Endothelial cell of umbilical vein (primary cell): ENCODE measurements around the gene PRKG1. TPM values are rescaled to one million over a fixed set of nuclear protein-coding genes. Genes with fewer than 3 reads are reported as not detected.

ENCODE experiments used
- BruUV-seq: library from RNA; stranded (reverse); fragments of 400-500 nt; replicated peaks from 2 replicates; lab custom pipeline; 2021; lab: Mats Ljungman, UMichigan
- CTCF ChIA-PET: fragments of 300-600, 350-600 bp; sonication (Branson Sonifier 250); formaldehyde crosslinking; loops from one replicate; lab custom pipeline; 2021; ENCODE audit warnings: antibody characterized with exemption, inconsistent platforms; lab: Charles Lee
- POLR2A ChIA-PET: fragments of 300-600, 350-600 bp; sonication (Branson Sonifier 250); formaldehyde crosslinking; loops from one replicate; lab custom pipeline; 2021; ENCODE audit warnings: antibody characterized with exemption, inconsistent platforms; lab: Charles Lee
- DNase-seq: peaks from one replicate; pipeline ENCODE4 v3.0.0-alpha.2; 2011; ENCODE audit warnings: low read depth, low spot score
- FAIRE-seq: peaks from 2 replicates; lab custom pipeline; 2011; peaks lifted over from hg19 to GRCh38; lab: Jason Lieb, UNC
- H2AFZ ChIP-seq: 2 replicates; pipeline ENCODE4 v1.6.0; 2012; ENCODE audit warnings: low read depth, low read length, control low read depth, inconsistent platforms
- H3K27ac ChIP-seq: 2 replicates; pipeline ENCODE4 v1.5.1; 2011; ENCODE audit warnings: low read depth, mild to moderate bottlenecking, control low read depth, low read length, moderate library complexity; ENCODE audit not compliant: insufficient read depth
- H3K27me3 ChIP-seq, 2 experiments: 2 replicates each; pipeline versions ENCODE4 v1.6.0 to v1.6.1; 2011; ENCODE audit warnings: low read length in 2 of 2, mixed read lengths in 1 of 2; ENCODE audit not compliant: control insufficient read depth in 2 of 2, insufficient read depth in 2 of 2
- H3K36me3 ChIP-seq, 2 experiments: 2 replicates in 1 of 2; 3 replicates in 1 of 2; pipeline ENCODE4 v1.5.1; 2011; ENCODE audit warnings: low read length in 2 of 2, mild to moderate bottlenecking in 1 of 2, moderate library complexity in 1 of 2; ENCODE audit not compliant: control insufficient read depth in 2 of 2, insufficient read depth in 2 of 2; ENCODE audit errors: extremely low read depth in 1 of 2
- H3K4me1 ChIP-seq: 3 replicates; pipeline ENCODE4 v1.5.1; 2011; ENCODE audit warnings: mild to moderate bottlenecking, low read length; ENCODE audit not compliant: control insufficient read depth, insufficient read depth; ENCODE audit errors: extremely low read depth
- H3K4me2 ChIP-seq: 2 replicates; pipeline ENCODE4 v1.6.1; 2011; ENCODE audit warnings: low read length, control low read depth, mixed read lengths; ENCODE audit not compliant: insufficient read depth
- H3K4me3 ChIP-seq, 3 experiments: fragments of 200-600 bp in 1 of 3; sonication (generic), shearing (Covaris generic) in 1 of 3; replicated peaks in 1 of 3; 2 replicates each; pipeline ENCODE4 v1.5.1; 2011 to 2016; ENCODE audit warnings: control low read depth in 3 of 3, low read length in 3 of 3, mild to moderate bottlenecking in 2 of 3, inconsistent platforms in 1 of 3, low read depth in 1 of 3, moderate library complexity in 1 of 3; ENCODE audit not compliant: insufficient read depth in 1 of 3
- H3K79me2 ChIP-seq: 2 replicates; pipeline ENCODE4 v1.6.0; 2012; ENCODE audit warnings: low read length, inconsistent platforms; ENCODE audit not compliant: control insufficient read depth, insufficient read depth
- H3K9ac ChIP-seq: replicated peaks from 2 replicates; pipeline ENCODE3; 2011; ENCODE audit warnings: low read length, control low read depth; ENCODE audit not compliant: insufficient read depth; ENCODE audit errors: extremely low read depth
- H3K9me1 ChIP-seq: replicated peaks from 3 replicates; pipeline ENCODE4 v1.6.0; 2011; ENCODE audit warnings: mild to moderate bottlenecking, low read length; ENCODE audit not compliant: control insufficient read depth, insufficient read depth; ENCODE audit errors: extremely low read depth
- H3K9me3 ChIP-seq: replicated peaks from 2 replicates; pipeline ENCODE4 v1.5.1; 2012; ENCODE audit warnings: low read length, inconsistent platforms; ENCODE audit not compliant: control insufficient read depth, insufficient read depth
- H4K20me1 ChIP-seq: replicated peaks from 2 replicates; pipeline ENCODE3; 2011; ENCODE audit warnings: mild to moderate bottlenecking, low read length; ENCODE audit not compliant: control insufficient read depth, insufficient read depth; ENCODE audit errors: extremely low read depth
- CTCF ChIP-seq, 2 donors: IDR thresholded peaks; 1 replicate in 1 of 2; 2 replicates in 1 of 2; pipeline ENCODE4 v1.5.1; 2011; ENCODE audit warnings: low read length in 2 of 2, mild to moderate bottlenecking in 2 of 2, moderate library complexity in 2 of 2, control low read depth in 1 of 2, inconsistent platforms in 1 of 2, low read depth in 1 of 2; ENCODE audit not compliant: insufficient read depth in 1 of 2; ENCODE audit errors: extremely low read depth in 1 of 2
- EZH2 ChIP-seq: IDR thresholded peaks from 2 replicates; pipeline ENCODE4 v1.6.1; 2012; ENCODE audit warnings: borderline replicate concordance, low read depth, mild to moderate bottlenecking, moderate library complexity, low read length, inconsistent platforms; ENCODE audit not compliant: severe bottlenecking
- FOS ChIP-seq: IDR thresholded peaks from 2 replicates; pipeline ENCODE4 v1.6.1; 2011; ENCODE audit warnings: mild to moderate bottlenecking, low read length, moderate library complexity, borderline replicate concordance; ENCODE audit not compliant: insufficient read depth
- GATA2 ChIP-seq: IDR thresholded peaks from 2 replicates; pipeline ENCODE4 v1.7.0; 2011; ENCODE audit warnings: low read depth, mild to moderate bottlenecking, moderate library complexity, mixed read lengths, low read length; ENCODE audit not compliant: insufficient read length, insufficient read depth
- JUN ChIP-seq: IDR thresholded peaks from 2 replicates; pipeline ENCODE4 v1.6.1; 2011; ENCODE audit warnings: borderline replicate concordance, low read depth; ENCODE audit not compliant: insufficient read length, insufficient read depth
- MAX ChIP-seq: IDR thresholded peaks from 2 replicates; pipeline ENCODE4 v1.6.1; 2011; ENCODE audit not compliant: insufficient read depth, insufficient read length
- MYC ChIP-seq: IDR thresholded peaks from one replicate; pipeline ENCODE4 v1.6.1; 2011; ENCODE audit warnings: mild to moderate bottlenecking, low read depth, low read length
- POLR2A ChIP-seq: IDR thresholded peaks from 2 replicates; pipeline ENCODE4 v1.6.1; 2012; ENCODE audit warnings: low read depth, mild to moderate bottlenecking, control low read depth, low read length
- POLR2AphosphoS5 ChIP-seq: IDR thresholded peaks from 2 replicates; pipeline ENCODE4 v1.6.1; 2012; ENCODE audit warnings: low read depth, mild to moderate bottlenecking, control low read depth, low read length, moderate library complexity; ENCODE audit not compliant: insufficient read depth
- dilution Hi-C: fragments of 300-500 bp; cut with MboI; formaldehyde crosslinking; loops from one replicate; pipeline ENCODE4 v1.15.0; 2019; ENCODE audit warnings: low sequenced_read_pairs; ENCODE audit not compliant: extremely low pct_ligation_motif_present
- intact Hi-C: fragments of 100-400 bp; cut with micrococcal nuclease; formaldehyde crosslinking; loops from one replicate; pipeline ENCODE4 v1.10.0; 2022
- polyA plus RNA-seq, 4 experiments: library from polyadenylated mRNA; depleted of rRNA in 3 of 4; stranded (reverse) in 3 of 4; unstranded in 1 of 4; fragments of >200 nt; gene quantifications; 2 replicates each; pipeline versions ENCODE4 v1.2.1 to v1.2.3, GENCODE V29; 2011 to 2012; ENCODE audit warnings: missing spikeins in 1 of 4
- total RNA-seq: library from RNA; stranded (reverse); gene quantifications from 2 replicates; pipeline ENCODE4 v1.2.3, GENCODE V29; 2021

Gene PRKG1
- total and polyA plus RNA-seq, 2 donors (not counting 3 experiments of a cell fraction or from before 2014, with no cell fraction given): 0.01 to 0.18 TPM

GRCh38 chr10:51920672-51921071 is 846.4 kb downstream of the PRKG1 start:
- no peaks in the 10 kb centered on the region for H3K36me3 ChIP-seq
- ChIA-PET POLR2A (no interaction called here), CTCF (no interaction called here)
- no peaks in the 10 kb centered on the region for H3K9me3 ChIP-seq
- intact Hi-C loops (no loop called here), dilution Hi-C loops (no loop called here)
- no peaks in the 10 kb centered on the region for H3K27me3 ChIP-seq
- FAIRE-seq (no peak), DNase-seq (no peak)
- H3K4me2 ChIP-seq: no peak overlapping the region
- peaks cover 21% of the 10 kb centered on the region for H3K4me1 ChIP-seq
- no peak for TF ChIP-seq GATA2
- no peak for TF ChIP-seq EZH2
- TF ChIP-seq JUN: no peak
- no peak for TF ChIP-seq MAX
- no peak for TF ChIP-seq FOS
- TF ChIP-seq POLR2AphosphoS5: no peak
- TF ChIP-seq POLR2A: no peak
- no peak for TF ChIP-seq MYC
- no peak for TF ChIP-seq CTCF (IDR thresholded peaks at IDR 0.05; ENCODE audit: extremely low read depth in 1 of 2, insufficient read depth in 1 of 2, low read depth in 1 of 2, low read length in 2 of 2)
- BruUV-seq: no TSS peak
- no peaks in the 10 kb centered on the region for H3K79me2 ChIP-seq
- no peak overlapping the region for H3K4me3 ChIP-seq
- H3K27ac ChIP-seq: no peak overlapping the region
- no peak overlapping the region for H3K9ac ChIP-seq
- H2AFZ ChIP-seq: no peak overlapping the region
- no peaks in the 10 kb centered on the region for H4K20me1 ChIP-seq
- no peaks in the 10 kb centered on the region for H3K9me1 ChIP-seq
